ENCODE results near the gene RWDD4. TPM values are rescaled to one million over a fixed set of nuclear protein-coding genes. Genes with fewer than 3 reads are reported as not detected.

RWDD4 gene
- total RNA-seq, 4 donors from 2014 or later = 34.6 to 65.2 (median 51.9) TPM

- Histone ChIP-seq H3K36me3 (peaks cover 0 to 71% of the 10 kb centered on the region in 2 donors), H3K4me3 (no peak overlapping the region), H3K27ac (no peak overlapping the region), H3K4me1 (no peaks in the 10 kb centered on the region), H3K27me3 (no peaks in the 10 kb centered on the region), H3K9me3 (no peaks in the 10 kb centered on the region)
- no peak for TF ChIP-seq POLR2A (IDR thresholded peaks at IDR 0.05)
- no peak for TF ChIP-seq CTCF (IDR thresholded peaks at IDR 0.05 in 4 of 5, conservative IDR thresholded peaks at IDR 0.05 in 1 of 5)
- intact Hi-C loops (cut with DNase I; ENCODE audit: low total_unique reads) (no loop called here), in situ Hi-C loops (cut with MboI; ENCODE audit: low sequenced_read_pairs in 4 of 4) (no loop called here)
- ATAC-seq (no peak), DNase-seq (no peak)
These were observed 16.6 kb upstream of the RWDD4 start for GRCh38 chr4:183675625-183676024.

- Histone ChIP-seq H3K27me3 (no peaks in the 10 kb centered on the region), H3K9me3 (no peaks in the 10 kb centered on the region), H3K27ac (no peak overlapping the region), H3K4me1 (no peaks in the 10 kb centered on the region), H3K36me3 (peaks cover 0 to 68% of the 10 kb centered on the region in 2 donors), H3K4me3 (no peak overlapping the region)
- in situ Hi-C loops (cut with MboI; ENCODE audit: low sequenced_read_pairs in 4 of 4) = no loop called here
- DNase-seq (no peak), ATAC-seq (no peak)
- intact Hi-C loops (cut with DNase I; ENCODE audit: low total_unique reads) = no loop called here
- TF ChIP-seq POLR2A (IDR thresholded peaks at IDR 0.05) (no peak), CTCF (IDR thresholded peaks at IDR 0.05 in 4 of 5, conservative IDR thresholded peaks at IDR 0.05 in 1 of 5) (no peak)
These were observed 15.2 kb upstream of the RWDD4 start for GRCh38 chr4:183674153-183674552.

- no peak overlapping the region for H3K4me3 ChIP-seq
- no peaks in the 10 kb centered on the region for H3K9me3 ChIP-seq
- intact Hi-C loops (cut with DNase I; ENCODE audit: low total_unique reads) (no loop called here), in situ Hi-C loops (cut with MboI; ENCODE audit: low sequenced_read_pairs in 4 of 4) (no loop called here)
- TF ChIP-seq POLR2A (IDR thresholded peaks at IDR 0.05) (no peak), CTCF (IDR thresholded peaks at IDR 0.05 in 4 of 5, conservative IDR thresholded peaks at IDR 0.05 in 1 of 5) (no peak)
- no peak overlapping the region for H3K27ac ChIP-seq
- ATAC-seq (no peak), DNase-seq (no peak)
- peaks cover 0 to 72% of the 10 kb centered on the region in 2 donors for H3K36me3 ChIP-seq
- H3K27me3 ChIP-seq = no peaks in the 10 kb centered on the region
- no peaks in the 10 kb centered on the region for H3K4me1 ChIP-seq
These were observed 12.1 kb upstream of the RWDD4 start for GRCh38 chr4:183670960-183671555.

- TF ChIP-seq POLR2A (IDR thresholded peaks at IDR 0.05) = no peak
- no peak for TF ChIP-seq CTCF (IDR thresholded peaks at IDR 0.05 in 4 of 5, conservative IDR thresholded peaks at IDR 0.05 in 1 of 5)
- Histone ChIP-seq H3K4me3 (no peak overlapping the region), H3K27ac (no peak overlapping the region), H3K36me3 (peaks cover 0 to 69% of the 10 kb centered on the region in 2 donors), H3K4me1 (no peaks in the 10 kb centered on the region), H3K9me3 (no peaks in the 10 kb centered on the region), H3K27me3 (no peaks in the 10 kb centered on the region)
- in situ Hi-C loops (cut with MboI; ENCODE audit: low sequenced_read_pairs in 4 of 4) (no loop called here), intact Hi-C loops (cut with DNase I; ENCODE audit: low total_unique reads) (no loop called here)
- DNase-seq (no peak), ATAC-seq (no peak)
These were observed 11.3 kb upstream of the RWDD4 start for GRCh38 chr4:183670251-183670650.

- no peaks in the 10 kb centered on the region for H3K27me3 ChIP-seq
- intact Hi-C loops (cut with DNase I; ENCODE audit: low total_unique reads) (no loop called here), in situ Hi-C loops (cut with MboI; ENCODE audit: low sequenced_read_pairs in 4 of 4) (loop anchor here in 2 of 4 donors (10.0 kb wide), 2 partner anchors 161 to 191 kb away; partner anchors contain the start of gene ING2 (in 1 of the 2))
- peaks cover 0 to 50% of the 10 kb centered on the region in 2 donors for H3K36me3 ChIP-seq
- no peak overlapping the region for H3K4me3 ChIP-seq
- no peaks in the 10 kb centered on the region for H3K9me3 ChIP-seq
- TF ChIP-seq POLR2A (IDR thresholded peaks at IDR 0.05) (no peak), CTCF (IDR thresholded peaks at IDR 0.05 in 4 of 5, conservative IDR thresholded peaks at IDR 0.05 in 1 of 5) (no peak)
- peaks cover 0 to 4% of the 10 kb centered on the region in 2 donors for H3K4me1 ChIP-seq
- no peak overlapping the region for H3K27ac ChIP-seq
- ATAC-seq (no peak), DNase-seq (no peak)
These were observed 7.1 kb upstream of the RWDD4 start for GRCh38 chr4:183666088-183666487.

All from gastrocnemius medialis (tissue), 4 donors.